ENCODE measurements around the gene IMMP2L.
"Not testable (repeated sequence)": the region's sequence is repeated elsewhere in the genome, so short reads cannot be mapped to it uniquely, and the experiment has no call there.

IMMP2L gene

GRCh38 chr7:111508387-111508786 is 53.9 kb downstream of the IMMP2L start:
- H3K27ac Mint-ChIP-seq, result no peak overlapping the region
- peaks cover 17% of the 10 kb centered on the region for H3K4me1 Mint-ChIP-seq (ENCODE audit: low read depth)
- DNase-seq, result no peak
- no peaks in the 10 kb centered on the region for H3K27me3 Mint-ChIP-seq
- peaks cover 15% of the 10 kb centered on the region for H3K9me3 Mint-ChIP-seq
- peaks cover 28% of the 10 kb centered on the region for H3K36me3 Mint-ChIP-seq (ENCODE audit: low read depth)
- no peak overlapping the region for H3K4me3 Mint-ChIP-seq

GRCh38 chr7:111505422-111505821 is 56.9 kb downstream of the IMMP2L start:
- not testable (repeated sequence) for H3K4me3 Mint-ChIP-seq

DNA sequence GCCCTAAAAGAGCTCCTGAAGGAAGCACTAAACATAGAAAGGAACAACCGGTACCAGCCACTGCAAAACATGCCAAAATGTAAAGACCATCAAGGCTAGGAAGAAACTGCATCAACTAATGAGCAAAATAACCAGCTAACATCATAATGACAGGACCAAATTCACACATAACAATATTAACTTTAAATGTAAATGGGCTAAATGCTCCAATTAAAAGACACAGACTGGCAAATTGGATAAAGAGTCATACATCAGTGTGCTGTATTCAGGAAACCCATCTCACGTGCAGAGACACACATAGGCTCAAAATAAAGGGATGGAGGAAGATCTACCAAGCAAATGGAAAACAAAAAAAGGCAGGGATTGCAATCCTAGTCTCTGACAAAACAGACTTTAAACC is 60.5 kb downstream of the IMMP2L start:
- Mint-ChIP-seq H3K36me3 (ENCODE audit: low read depth) (peaks cover 28% of the 10 kb centered on the region), H3K4me1 (ENCODE audit: low read depth) (peaks cover 14% of the 10 kb centered on the region)
- not testable (repeated sequence) for DNase-seq, H3K4me3 Mint-ChIP-seq, H3K27ac Mint-ChIP-seq, H3K9me3 Mint-ChIP-seq, H3K27me3 Mint-ChIP-seq

More at GRCh38 chr7:111505422-111505821, 56.9 kb downstream of the IMMP2L start:
- not testable (repeated sequence) for H3K27me3 Mint-ChIP-seq; H3K27ac Mint-ChIP-seq; H3K4me1 Mint-ChIP-seq (ENCODE audit: low read depth); DNase-seq
- Mint-ChIP-seq H3K36me3 (ENCODE audit: low read depth) (peaks cover 29% of the 10 kb centered on the region), H3K9me3 (peaks cover 15% of the 10 kb centered on the region)

DNA sequence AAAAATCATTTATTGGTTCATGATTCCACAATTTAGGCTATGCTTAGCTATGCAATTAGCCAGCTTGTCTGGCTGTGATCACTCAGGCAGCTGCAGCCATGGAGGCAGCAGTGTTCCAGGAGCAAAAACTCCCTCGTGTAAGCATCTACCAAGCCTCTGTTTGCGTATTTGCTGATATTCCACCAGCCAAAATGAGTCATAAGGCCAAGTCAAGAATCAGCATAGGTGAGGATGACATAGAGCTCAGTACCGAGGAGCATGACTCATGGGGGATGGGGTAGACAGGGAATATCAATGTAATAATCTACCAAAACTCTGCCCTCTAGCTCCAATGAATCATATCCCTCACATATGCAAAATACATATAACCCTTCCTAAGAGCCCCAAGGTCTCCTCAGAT is 63.3 kb downstream of the IMMP2L start:
- Mint-ChIP-seq H3K27ac (no peak overlapping the region), H3K27me3 (no peaks in the 10 kb centered on the region), H3K36me3 (ENCODE audit: low read depth) (peaks cover 24% of the 10 kb centered on the region), H3K9me3 (peaks cover 4% of the 10 kb centered on the region), H3K4me3 (no peak overlapping the region), H3K4me1 (ENCODE audit: low read depth) (peaks cover 14% of the 10 kb centered on the region)
- DNase-seq, result no peak

DNA sequence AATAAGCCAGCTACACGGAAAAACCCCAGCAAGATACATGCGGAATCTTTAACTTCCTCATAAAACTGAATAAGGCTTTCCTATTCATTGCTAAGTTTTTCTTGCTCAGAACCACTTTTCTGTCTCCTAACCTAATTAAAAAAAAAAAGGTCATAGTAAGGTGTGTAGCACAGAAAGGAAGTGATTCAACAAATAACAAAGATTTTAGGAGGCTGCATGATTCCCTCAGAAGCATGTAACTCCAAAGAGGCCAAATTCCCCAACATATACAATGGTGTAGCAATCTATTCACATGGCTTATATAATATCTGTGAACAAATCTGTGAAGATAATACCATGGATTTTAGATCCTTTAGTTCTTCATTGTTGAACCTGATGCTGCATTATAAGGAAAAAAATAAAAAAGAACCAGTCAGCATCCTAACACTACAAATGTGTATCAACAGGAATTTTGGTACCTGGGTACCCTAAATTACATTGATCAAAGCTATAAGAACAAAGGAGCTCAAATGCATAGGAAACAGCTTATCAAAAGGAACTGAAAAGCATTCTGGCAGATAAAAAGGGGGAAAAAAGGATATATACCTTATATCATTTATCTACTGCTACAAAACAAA is 63.8 kb downstream of the IMMP2L start:
- H3K4me1 Mint-ChIP-seq (ENCODE audit: low read depth), result peaks cover 14% of the 10 kb centered on the region
- no peak overlapping the region for H3K4me3 Mint-ChIP-seq
- peaks cover 24% of the 10 kb centered on the region for H3K36me3 Mint-ChIP-seq (ENCODE audit: low read depth)
- no peak overlapping the region for H3K27ac Mint-ChIP-seq
- no peaks in the 10 kb centered on the region for H3K27me3 Mint-ChIP-seq
- H3K9me3 Mint-ChIP-seq, result peaks cover 4% of the 10 kb centered on the region
- no peak for DNase-seq

- H3K36me3 Mint-ChIP-seq (ENCODE audit: low read depth), result peaks cover 10% of the 10 kb centered on the region
- H3K4me3 Mint-ChIP-seq, result no peak overlapping the region
- peaks cover 18% of the 10 kb centered on the region for H3K4me1 Mint-ChIP-seq (ENCODE audit: low read depth)
- H3K27me3 Mint-ChIP-seq, result no peaks in the 10 kb centered on the region
- no peaks in the 10 kb centered on the region for H3K9me3 Mint-ChIP-seq
- DNase-seq, result no peak
- H3K27ac Mint-ChIP-seq, result no peak overlapping the region
Observed at GRCh38 chr7:111495173-111495810, 67.0 kb downstream of the IMMP2L start.

GRCh38 chr7:111492234-111492633 is 70.1 kb downstream of the IMMP2L start:
- no peak for DNase-seq
- Mint-ChIP-seq H3K27me3 (no peaks in the 10 kb centered on the region), H3K4me1 (ENCODE audit: low read depth) (peaks cover 3% of the 10 kb centered on the region), H3K27ac (no peak overlapping the region), H3K4me3 (no peak overlapping the region), H3K36me3 (ENCODE audit: low read depth) (peaks cover 2% of the 10 kb centered on the region), H3K9me3 (no peaks in the 10 kb centered on the region)

GRCh38 chr7:111486472-111487142 is 75.7 kb downstream of the IMMP2L start:
- H3K27ac Mint-ChIP-seq, result no peak overlapping the region
- H3K27me3 Mint-ChIP-seq, result no peaks in the 10 kb centered on the region
- H3K36me3 Mint-ChIP-seq (ENCODE audit: low read depth), result peaks cover 13% of the 10 kb centered on the region
- no peaks in the 10 kb centered on the region for H3K9me3 Mint-ChIP-seq
- no peaks in the 10 kb centered on the region for H3K4me1 Mint-ChIP-seq (ENCODE audit: low read depth)
- no peak for DNase-seq
- no peak overlapping the region for H3K4me3 Mint-ChIP-seq

- H3K4me3 Mint-ChIP-seq, result no peak overlapping the region
- no peaks in the 10 kb centered on the region for H3K4me1 Mint-ChIP-seq (ENCODE audit: low read depth)
- H3K27ac Mint-ChIP-seq, result no peak overlapping the region
- H3K36me3 Mint-ChIP-seq (ENCODE audit: low read depth), result peaks cover 20% of the 10 kb centered on the region
- DNase-seq, result no peak
- no peaks in the 10 kb centered on the region for H3K27me3 Mint-ChIP-seq
- no peaks in the 10 kb centered on the region for H3K9me3 Mint-ChIP-seq
Observed at GRCh38 chr7:111485701-111486380, 76.5 kb downstream of the IMMP2L start.

DNA sequence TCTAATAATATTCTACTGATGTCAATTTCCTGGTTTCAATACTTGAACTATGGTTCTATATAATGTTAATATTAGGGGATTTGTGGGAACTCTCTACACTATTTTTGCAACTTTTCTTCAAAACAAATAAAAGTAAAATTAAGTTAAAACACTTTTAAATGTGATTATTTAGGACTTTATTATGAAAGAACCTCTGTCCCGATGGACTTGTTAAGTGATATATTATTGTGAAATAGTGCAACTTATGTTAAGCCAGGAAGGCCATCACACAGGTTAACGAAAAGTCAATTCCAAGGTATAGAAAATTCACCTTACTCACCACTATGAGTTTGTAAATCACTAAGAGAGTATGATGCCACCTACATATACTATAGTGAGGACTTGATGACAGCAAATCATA is 79.2 kb downstream of the IMMP2L start:
- no peak overlapping the region for H3K4me3 Mint-ChIP-seq
- peaks cover 25% of the 10 kb centered on the region for H3K36me3 Mint-ChIP-seq (ENCODE audit: low read depth)
- no peak overlapping the region for H3K27ac Mint-ChIP-seq
- H3K9me3 Mint-ChIP-seq, result no peaks in the 10 kb centered on the region
- DNase-seq, result no peak
- H3K4me1 Mint-ChIP-seq (ENCODE audit: low read depth), result no peaks in the 10 kb centered on the region
- H3K27me3 Mint-ChIP-seq, result no peaks in the 10 kb centered on the region

DNA sequence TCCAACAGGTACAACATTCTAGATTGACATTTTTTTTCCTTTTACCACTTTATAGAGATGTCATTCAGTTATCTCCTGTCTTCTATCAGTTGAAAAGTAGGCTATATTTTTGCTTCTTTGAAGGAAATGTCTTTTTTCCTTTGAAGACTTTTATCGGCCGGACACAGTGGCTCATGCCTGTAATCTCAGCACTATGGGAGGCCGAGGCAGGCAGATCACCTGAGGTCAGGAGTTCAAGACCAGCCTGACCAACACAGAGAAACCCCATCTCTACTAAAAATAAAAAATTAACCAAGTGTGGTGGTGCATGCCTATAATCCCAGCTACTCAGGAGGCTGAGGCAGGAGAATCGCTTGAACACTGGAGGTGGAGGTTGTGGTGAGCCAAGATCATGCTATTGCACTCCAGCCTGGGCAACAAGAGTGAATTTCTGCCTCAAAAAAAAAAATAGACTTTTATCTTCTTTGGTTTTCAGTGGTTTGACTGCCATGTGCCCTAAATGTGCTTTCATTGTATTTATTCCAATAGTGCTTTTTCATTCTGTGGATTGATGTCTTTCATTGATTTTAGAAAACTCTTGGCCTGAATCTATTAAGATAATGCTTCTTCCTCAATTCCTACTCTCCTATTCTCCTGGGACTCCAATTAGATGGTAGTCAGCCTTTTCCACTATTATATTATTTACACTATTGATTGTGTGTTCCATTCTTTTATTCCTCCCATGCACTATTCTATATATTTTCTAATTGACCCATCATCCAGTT is 84.6 kb downstream of the IMMP2L start:
- no peaks in the 10 kb centered on the region for H3K4me1 Mint-ChIP-seq (ENCODE audit: low read depth)
- no peak overlapping the region for H3K27ac Mint-ChIP-seq
- no peak overlapping the region for H3K4me3 Mint-ChIP-seq
- no peaks in the 10 kb centered on the region for H3K9me3 Mint-ChIP-seq
- no peaks in the 10 kb centered on the region for H3K27me3 Mint-ChIP-seq
- peaks cover 35% of the 10 kb centered on the region for H3K36me3 Mint-ChIP-seq (ENCODE audit: low read depth)
- no peak for DNase-seq

GRCh38 chr7:111476586-111477293 is 85.6 kb downstream of the IMMP2L start:
- Mint-ChIP-seq H3K36me3 (ENCODE audit: low read depth) (peaks cover 33% of the 10 kb centered on the region), H3K4me1 (ENCODE audit: low read depth) (no peaks in the 10 kb centered on the region), H3K9me3 (no peaks in the 10 kb centered on the region), H3K4me3 (no peak overlapping the region), H3K27me3 (no peaks in the 10 kb centered on the region), H3K27ac (no peak overlapping the region)
- DNase-seq, result no peak

DNA sequence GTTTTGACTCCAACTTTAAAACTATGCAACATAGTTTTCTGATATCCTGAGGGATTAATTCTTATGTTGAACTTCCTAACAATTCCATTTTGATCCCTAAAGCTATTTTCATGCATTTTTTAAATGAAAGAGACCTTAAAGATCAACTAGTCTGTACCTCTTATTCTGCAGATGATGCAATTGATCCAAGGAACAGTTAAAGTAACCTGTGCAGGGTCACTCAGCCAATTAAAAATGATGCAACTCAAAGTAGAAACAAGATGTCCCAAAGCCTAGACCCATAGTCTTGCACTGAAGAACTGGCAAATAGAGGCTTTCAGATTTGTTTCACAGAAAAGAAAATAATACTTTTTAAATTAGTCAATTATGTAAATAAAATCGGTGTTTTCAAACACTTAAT is 86.3 kb downstream of the IMMP2L start:
- H3K9me3 Mint-ChIP-seq, result peaks cover 3% of the 10 kb centered on the region
- H3K4me3 Mint-ChIP-seq, result no peak overlapping the region
- no peak overlapping the region for H3K27ac Mint-ChIP-seq
- H3K36me3 Mint-ChIP-seq (ENCODE audit: low read depth), result peaks cover 30% of the 10 kb centered on the region
- no peak for DNase-seq
- no peaks in the 10 kb centered on the region for H3K4me1 Mint-ChIP-seq (ENCODE audit: low read depth)
- H3K27me3 Mint-ChIP-seq, result no peaks in the 10 kb centered on the region

- Mint-ChIP-seq H3K27ac (no peak overlapping the region), H3K4me1 (ENCODE audit: low read depth) (no peaks in the 10 kb centered on the region), H3K36me3 (ENCODE audit: low read depth) (peaks cover 27% of the 10 kb centered on the region), H3K4me3 (no peak overlapping the region), H3K27me3 (no peaks in the 10 kb centered on the region), H3K9me3 (peaks cover 6% of the 10 kb centered on the region)
- DNase-seq, result no peak
Observed at GRCh38 chr7:111475419-111475748, 86.9 kb downstream of the IMMP2L start.

Measured in activated T-cell treated with anti-CD3 and anti-CD28 coated beads, Interleukin-2, amount 50 U/mL, for 24 hours (primary cell).